CD4-positive, alpha-beta T cell treated with Interleukin-12 subunit alpha and Interleukin-12 subunit beta, for 1 hour (primary cell): ENCODE data around the gene SIAE.

Source experiments
- DNase-seq: peaks from one replicate; pipeline ENCODE4 v3.0.0-alpha.2; 2020

The SIAE gene, protein sequence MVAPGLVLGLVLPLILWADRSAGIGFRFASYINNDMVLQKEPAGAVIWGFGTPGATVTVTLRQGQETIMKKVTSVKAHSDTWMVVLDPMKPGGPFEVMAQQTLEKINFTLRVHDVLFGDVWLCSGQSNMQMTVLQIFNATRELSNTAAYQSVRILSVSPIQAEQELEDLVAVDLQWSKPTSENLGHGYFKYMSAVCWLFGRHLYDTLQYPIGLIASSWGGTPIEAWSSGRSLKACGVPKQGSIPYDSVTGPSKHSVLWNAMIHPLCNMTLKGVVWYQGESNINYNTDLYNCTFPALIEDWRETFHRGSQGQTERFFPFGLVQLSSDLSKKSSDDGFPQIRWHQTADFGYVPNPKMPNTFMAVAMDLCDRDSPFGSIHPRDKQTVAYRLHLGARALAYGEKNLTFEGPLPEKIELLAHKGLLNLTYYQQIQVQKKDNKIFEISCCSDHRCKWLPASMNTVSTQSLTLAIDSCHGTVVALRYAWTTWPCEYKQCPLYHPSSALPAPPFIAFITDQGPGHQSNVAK

GRCh38 chr11:124673333-124674167 lies at the start of gene SIAE, which contains the start of gene SPA17:
Gene SIAE, minus strand, starts transcription at chr11:124673739. Its CDS starts 31 bp downstream, at chr11:124673708.
Gene SPA17, plus strand, starts transcription at chr11:124673904. Its CDS starts 1,361 bp downstream, at chr11:124675265.
- DNase-seq = peak; percentile 90

DNA sequence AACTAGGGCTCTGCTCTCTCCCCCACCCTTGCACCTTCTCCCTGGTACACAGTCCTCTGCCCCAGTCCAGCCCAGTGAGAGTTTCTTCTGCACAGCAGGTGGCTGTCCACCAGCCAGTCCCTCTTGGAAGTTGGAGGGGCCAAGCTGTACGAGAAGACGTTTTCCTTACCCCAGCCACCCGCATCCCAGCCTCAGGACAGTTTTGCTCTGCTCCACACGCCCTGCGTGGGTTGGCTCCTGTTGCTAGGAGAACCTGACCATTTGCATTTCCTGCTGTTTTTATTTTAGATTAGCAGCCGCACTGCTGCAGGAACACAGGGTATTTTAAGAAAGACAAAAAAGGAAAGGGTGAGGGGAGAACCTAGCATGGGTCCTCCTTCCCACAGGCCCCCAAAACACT lies 48.6 kb upstream of the SIAE start:
- DNase-seq = no peak

DNA sequence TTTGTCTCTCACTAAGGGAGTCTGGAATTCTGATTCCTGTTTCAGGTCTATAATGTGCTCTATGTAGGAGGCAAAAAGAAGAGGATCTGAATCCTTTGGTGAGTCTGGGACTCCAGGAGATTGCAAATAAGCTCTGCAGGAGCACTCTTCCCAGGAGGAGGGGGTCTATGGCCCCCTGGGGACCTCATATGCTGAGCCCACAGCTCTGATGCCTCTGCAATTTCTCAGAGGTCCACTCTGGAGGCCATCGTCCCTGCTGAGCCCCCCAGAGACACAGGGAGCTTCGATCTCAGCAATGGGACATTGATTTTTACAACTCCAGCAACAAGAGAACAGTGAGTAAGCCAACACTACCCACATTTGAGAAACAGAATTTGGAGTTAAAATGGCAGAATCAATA lies 46.0 kb upstream of the SIAE start:
- no peak for DNase-seq

- no peak for DNase-seq
Measured at GRCh38 chr11:124718801-124719200, 45.3 kb upstream of the SIAE start.

GRCh38 chr11:124717786-124718651 lies 44.5 kb upstream of the SIAE start:
- peak; percentile 37 for DNase-seq

DNA sequence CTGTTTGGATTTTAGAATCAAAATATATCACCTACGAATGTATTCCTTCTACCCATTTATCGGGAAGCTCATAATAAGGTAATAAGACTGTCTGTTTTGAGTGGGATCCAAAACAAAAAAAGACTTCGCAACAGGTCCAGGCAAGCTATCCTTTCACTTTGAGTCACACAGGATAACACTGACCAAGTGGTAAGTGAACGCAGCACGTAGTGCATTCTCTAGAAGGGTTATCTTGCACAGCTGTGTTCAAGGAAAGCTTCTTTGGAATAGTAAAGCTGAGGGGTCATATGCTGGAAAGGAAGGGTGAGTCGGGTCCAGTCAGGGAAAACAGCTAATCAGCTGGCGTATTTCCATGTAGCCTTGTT lies 43.9 kb upstream of the SIAE start:
- DNase-seq = no peak

DNA sequence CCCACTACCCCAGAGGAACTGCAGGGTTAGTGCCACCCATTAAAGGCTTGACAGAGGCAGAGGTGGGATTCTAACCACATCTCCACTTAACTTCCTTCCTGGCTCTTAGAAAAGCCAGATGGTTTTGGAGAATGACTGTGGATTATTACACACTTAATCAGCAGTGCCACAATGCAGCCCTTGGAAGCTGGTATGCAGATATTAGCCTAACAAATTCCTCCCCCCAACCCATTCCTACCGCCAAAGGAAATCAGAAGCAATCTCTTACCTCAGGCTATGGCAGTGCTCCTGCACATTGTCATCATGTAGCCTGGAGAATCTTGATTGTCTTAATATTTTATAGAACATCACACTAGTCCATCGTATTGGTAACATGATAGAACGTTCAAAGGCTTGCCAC lies 43.1 kb upstream of the SIAE start:
- DNase-seq = no peak

- no peak for DNase-seq
Measured at GRCh38 chr11:124712392-124712791, 38.9 kb upstream of the SIAE start.

- no peak for DNase-seq
Measured at GRCh38 chr11:124707829-124708228, 34.3 kb upstream of the SIAE start.

DNA sequence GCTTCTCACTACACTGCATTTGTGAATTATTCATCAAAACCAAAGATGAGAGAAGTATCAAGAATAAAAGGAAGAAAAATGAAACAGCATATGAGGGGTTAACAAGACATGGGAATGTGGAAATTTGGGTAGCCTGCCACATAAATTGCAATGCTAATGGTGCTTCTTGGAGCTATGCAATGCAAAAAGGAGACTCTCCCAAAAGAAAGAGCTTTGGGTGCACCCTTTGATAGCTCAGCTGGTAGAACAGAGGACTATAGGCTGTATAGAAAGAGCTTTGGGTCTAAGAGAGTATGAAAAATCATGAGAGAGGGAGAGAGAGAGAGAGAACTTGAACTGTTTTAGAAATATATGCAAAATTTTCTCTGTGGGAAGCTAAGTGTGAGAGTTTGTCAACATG lies 26.5 kb upstream of the SIAE start:
- DNase-seq = no peak

GRCh38 chr11:124699547-124699946 lies 26.0 kb upstream of the SIAE start:
- no peak for DNase-seq

GRCh38 chr11:124693142-124693541 lies 19.6 kb upstream of the SIAE start:
- no peak for DNase-seq

DNA sequence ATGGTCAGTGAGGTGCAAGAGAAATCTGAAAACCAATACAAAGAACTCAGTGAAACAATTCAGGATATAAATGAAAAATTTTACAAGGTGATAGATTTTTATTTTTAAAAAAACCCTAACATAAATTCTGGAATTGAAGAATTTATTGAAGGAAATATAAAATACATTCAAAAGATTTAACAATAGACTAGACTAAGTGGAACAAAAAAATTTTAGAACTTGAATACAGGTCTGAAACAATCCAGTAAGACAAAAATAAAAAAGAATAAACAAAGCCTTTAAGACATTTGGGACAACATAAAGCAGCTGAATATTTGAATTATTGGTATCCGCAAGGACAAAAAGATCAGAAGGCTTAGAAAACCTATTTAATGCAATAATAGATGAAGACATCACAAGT lies 8.9 kb upstream of the SIAE start:
- no peak for DNase-seq

GRCh38 chr11:124681421-124681820 lies 7.9 kb upstream of the SIAE start:
- no peak for DNase-seq

DNA sequence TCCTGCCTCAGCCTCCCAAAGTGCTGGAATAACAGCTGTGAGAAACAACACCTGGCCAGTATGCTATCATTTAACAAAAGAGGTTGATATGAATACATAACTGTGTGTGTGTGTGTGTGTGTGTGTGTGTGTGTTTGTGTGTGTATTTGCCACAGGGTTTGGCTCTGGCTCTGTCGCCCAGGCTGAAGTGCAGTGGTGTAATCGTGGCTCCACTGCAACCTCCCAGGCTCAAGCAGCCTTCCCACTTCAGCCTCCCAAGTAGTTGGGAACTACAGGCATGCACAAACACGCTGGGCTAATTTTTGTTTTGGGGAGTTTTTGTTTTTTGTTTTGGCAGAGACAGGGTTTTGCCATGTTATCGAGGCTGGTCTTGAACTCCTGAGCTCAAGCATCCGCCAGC lies 4.9 kb upstream of the SIAE start:
- no peak for DNase-seq

DNA sequence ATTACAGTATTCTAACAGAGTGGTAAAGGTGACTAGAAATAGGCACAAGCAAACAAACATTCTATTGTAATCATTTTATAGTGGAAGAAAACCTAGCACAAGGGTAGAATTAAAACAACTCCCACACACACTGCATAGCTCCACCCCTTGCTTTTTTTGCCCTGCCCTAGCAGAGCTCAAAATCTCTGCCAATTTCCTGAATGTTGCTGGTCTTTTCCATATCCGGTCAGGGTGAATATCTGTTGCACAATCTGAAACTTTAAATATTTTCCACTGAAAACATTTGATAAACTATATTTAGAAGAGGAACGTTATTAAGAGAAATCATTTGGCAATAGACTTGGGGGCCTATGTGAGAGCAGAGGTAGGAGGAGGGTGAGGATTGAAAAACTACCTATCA lies 2.8 kb upstream of the SIAE start:
- DNase-seq = no peak

DNA sequence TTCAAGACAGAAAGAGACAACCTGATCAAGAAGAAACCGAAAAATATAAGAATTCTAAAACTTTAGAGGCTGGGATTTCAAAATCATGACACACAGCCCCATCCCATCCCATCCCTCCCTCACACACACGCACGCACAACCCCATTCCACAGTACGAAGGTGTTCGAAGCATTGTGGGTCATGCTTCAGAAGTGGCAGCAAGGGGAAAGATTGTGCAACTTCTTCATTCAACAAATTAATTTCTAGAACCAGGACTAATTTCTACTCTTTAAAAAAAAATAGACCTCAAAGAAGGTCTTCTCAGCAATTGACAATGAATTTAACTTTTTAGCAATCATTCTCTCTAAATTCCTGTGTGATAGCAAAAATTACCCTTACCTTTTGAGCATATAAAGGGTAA lies 1.0 kb upstream of the SIAE start:
- no peak for DNase-seq

DNA sequence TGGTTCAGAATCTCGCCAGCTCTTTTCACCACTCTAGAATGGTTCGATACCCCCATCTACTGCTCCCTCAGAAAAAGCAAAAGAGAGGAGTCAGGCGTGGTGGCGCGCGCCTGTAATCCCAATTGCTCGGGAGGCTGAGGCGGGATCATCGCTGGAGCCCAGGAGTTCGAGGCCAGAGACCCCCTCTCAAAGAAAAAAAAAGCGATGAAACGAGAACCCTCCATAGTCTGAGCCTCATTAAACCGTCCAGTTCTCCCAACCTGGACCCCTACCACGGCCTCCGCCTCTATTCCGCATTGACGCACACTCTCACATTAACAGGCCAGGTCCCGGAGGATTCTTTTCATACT lies 604 bp upstream of the SIAE start:
- no peak for DNase-seq

- DNase-seq = no peak
Measured at GRCh38 chr11:124672536-124673215, 863 bp downstream of the SIAE start.

GRCh38 chr11:124670732-124671131 lies 2.8 kb downstream of the SIAE start:
- DNase-seq = peak; percentile 53

DNA sequence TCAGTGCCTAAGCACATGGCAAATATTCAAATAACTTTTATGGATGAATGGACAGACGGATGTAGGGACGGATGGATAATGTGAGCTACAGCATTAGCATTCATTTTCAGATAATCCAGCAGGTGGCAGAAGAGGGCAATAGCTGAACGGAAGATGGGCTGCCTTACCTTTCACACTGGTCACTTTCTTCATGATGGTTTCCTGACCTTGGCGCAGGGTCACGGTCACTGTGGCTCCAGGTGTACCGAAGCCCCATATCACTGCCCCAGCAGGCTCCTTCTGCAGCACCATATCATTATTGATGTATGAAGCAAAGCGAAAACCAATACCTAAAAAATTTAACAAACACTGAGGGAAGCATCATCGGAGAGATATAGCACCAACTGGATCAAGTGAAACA lies 4.3 kb downstream of the SIAE start:
- DNase-seq = peak; percentile 71

DNA sequence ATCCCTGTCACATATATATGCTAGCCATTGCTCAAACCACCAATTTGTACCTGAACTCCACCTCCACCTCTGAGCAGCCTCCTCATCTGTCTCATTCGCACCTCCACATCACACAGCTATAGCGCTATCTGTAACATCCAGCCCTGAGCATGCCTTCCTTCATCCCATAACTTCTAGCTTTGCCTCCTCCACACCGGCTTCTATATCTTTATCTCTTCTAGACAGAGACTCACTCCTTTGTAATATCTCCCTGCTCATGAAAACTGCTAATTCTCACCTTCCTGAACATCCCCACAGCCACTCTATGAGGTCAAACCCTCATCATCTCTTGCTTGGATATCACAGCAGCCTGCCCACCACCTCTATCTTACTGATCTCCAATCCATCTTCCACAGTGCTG lies 5.9 kb downstream of the SIAE start:
- DNase-seq = no peak
